IPS DF 6.9 (cell line): ENCODE results near the gene SPRED2.

Experiments used
- DNase-seq: peaks from one replicate; pipeline ENCODE4 v3.0.0-alpha.2; 2013; ENCODE audit warnings: low read depth, low spot score
- H3K27ac ChIP-seq: one replicate; pipeline ENCODE4 v1.5.1; 2013; ENCODE audit warnings: low read length, control low read depth
- H3K27me3 ChIP-seq: 2 replicates; pipeline ENCODE4 v1.6.1; 2013; ENCODE audit warnings: mild to moderate bottlenecking, low read length; ENCODE audit not compliant: control insufficient read depth, insufficient read depth
- H3K36me3 ChIP-seq: 2 replicates; pipeline ENCODE4 v1.6.1; 2013; ENCODE audit warnings: low read length; ENCODE audit not compliant: control insufficient read depth, insufficient read depth
- H3K4me1 ChIP-seq: 2 replicates; pipeline ENCODE4 v1.6.1; 2013; ENCODE audit warnings: low read length; ENCODE audit not compliant: control insufficient read depth, insufficient read depth
- H3K4me3 ChIP-seq: 2 replicates; pipeline ENCODE4 v1.5.1; 2013; ENCODE audit warnings: mild to moderate bottlenecking, low read length
- H3K9me3 ChIP-seq: 2 replicates; pipeline ENCODE4 v1.6.1; 2013; ENCODE audit warnings: low read length, inconsistent platforms; ENCODE audit not compliant: control insufficient read depth, insufficient read depth
- WGBS: extraction: QIAGEN DNeasy Blood & Tissue Kit; methylation state at CpG from one replicate; pipeline ENCODE4 v1.1.7; 2013; ENCODE audit warnings: mixed read lengths, missing lambda C conversion rate; ENCODE audit not compliant: insufficient read length, insufficient coverage; 5-methylcytosine and 5-hydroxymethylcytosine counted together

Gene SPRED2, protein sequence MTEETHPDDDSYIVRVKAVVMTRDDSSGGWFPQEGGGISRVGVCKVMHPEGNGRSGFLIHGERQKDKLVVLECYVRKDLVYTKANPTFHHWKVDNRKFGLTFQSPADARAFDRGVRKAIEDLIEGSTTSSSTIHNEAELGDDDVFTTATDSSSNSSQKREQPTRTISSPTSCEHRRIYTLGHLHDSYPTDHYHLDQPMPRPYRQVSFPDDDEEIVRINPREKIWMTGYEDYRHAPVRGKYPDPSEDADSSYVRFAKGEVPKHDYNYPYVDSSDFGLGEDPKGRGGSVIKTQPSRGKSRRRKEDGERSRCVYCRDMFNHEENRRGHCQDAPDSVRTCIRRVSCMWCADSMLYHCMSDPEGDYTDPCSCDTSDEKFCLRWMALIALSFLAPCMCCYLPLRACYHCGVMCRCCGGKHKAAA

DNA sequence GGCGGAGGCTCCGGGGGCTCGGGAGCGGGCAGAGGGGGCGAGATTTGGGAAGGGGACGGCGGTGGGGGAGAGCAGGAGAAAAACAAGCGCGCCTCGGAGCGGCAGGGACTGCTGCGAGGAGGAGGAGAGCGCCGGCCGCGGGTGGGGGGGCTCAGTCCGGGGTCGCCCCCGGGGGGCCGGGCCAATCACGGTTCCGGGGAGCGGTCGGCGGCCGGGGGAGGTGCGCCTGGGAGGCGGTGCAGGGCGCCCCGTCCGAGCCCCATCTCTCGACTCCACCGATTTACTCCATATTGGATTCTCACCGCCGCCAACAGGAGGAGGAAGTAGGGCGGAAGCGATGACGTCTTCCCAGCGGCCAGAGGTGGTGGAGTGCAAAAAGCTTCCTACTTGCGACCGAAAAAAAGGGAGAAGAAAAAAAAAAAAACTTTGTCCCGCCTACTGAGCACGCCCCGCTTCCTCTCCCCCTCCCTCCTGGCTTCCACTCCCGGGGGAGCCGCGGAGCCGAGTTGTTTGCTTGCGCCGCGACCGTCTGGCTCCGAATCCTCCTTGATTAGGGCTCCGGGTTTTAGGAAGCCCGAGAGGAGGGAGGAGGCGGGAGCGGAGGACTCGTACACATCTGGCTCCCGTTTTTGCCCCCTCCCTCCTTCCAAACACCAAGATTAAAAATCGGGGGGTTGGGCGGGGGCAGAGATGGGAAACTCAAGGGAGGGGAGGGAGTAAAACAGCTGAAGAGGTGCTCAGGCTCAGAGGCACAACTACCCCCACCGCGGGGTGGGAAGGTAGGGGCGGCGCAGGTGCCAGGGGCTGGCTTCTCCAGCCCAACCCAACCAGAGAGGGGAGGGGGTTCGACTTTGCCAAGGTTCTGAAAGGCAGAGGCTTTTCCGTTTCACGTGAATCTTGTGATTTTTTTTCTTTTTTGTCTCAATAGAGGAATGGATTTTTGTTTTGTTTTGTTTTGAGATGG, at the start of gene SPRED2:
SPRED2 (minus strand) TSS at position 373 of the 964 bp plus-strand sequence. CDS start 612 bp downstream, outside the sequence.
- peaks cover 4% of the 10 kb centered on the region; the same call in 1 of the 2 replicates for H3K4me1 ChIP-seq
- peaks cover 12% of the 10 kb centered on the region; the same call in 1 of the 2 replicates for H3K27me3 ChIP-seq
- DNase-seq = peak; percentile 76
- WGBS = no CpG with 5 or more reads among the region's 68 CpGs
- H3K27ac ChIP-seq = no peak within 1 kb of the TSS
- peak within 1 kb of the TSS; percentile 88 for H3K4me3 ChIP-seq
- H3K36me3 ChIP-seq = no peaks in the 10 kb centered on the region
- no peaks in the 10 kb centered on the region for H3K9me3 ChIP-seq

DNA sequence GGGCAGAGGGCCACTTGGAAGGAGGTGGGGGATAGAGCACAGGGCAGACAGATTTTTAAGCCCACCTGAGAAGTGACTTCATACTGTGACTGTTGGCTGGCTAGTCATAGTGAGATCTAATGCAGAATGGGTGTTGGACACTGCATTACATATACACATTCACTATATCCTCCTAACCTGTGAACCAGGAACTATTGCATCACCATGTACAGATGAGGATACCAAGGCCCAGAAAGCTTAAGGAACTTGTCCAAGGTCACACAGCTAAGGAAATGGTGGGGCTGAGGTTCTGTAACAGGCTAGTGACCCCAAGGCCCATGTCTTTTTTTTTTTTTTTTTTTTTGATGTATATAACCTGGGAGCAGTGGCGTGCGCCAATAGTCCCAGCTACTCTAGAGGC, 49.6 kb upstream of the SPRED2 start:
- Histone ChIP-seq H3K27me3 (no peaks in the 10 kb centered on the region), H3K4me3 (no peak overlapping the region), H3K27ac (no peak overlapping the region), H3K9me3 (no peaks in the 10 kb centered on the region), H3K4me1 (no peaks in the 10 kb centered on the region), H3K36me3 (no peaks in the 10 kb centered on the region)
- no peak for DNase-seq
- no CpG with 5 or more reads among the region's 2 CpGs for WGBS

DNA sequence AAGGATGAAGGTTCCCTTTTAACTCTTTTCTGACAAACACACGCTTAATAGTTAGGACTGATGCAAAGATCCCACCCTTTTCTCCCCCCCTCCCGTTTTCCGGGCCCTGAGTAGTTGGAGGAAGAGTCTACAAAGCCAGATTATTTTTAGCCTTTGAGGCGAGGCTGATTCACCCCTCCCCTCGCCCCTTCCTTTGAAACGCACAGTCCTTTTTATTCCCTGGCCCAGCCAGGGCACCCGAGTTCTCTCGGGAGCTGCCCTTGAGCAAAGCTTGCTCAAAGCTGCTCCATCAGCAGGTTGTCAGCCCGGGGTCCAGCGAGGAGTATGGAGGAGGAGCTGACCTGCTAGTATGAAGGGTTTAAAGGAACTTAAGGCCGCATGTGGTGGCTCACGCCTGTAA, 47.1 kb upstream of the SPRED2 start:
- Histone ChIP-seq H3K9me3 (no peaks in the 10 kb centered on the region), H3K4me1 (no peaks in the 10 kb centered on the region), H3K27ac (no peak overlapping the region), H3K36me3 (no peaks in the 10 kb centered on the region), H3K27me3 (no peaks in the 10 kb centered on the region), H3K4me3 (no peak overlapping the region)
- no CpG with 5 or more reads among the region's 12 CpGs for WGBS
- DNase-seq = no peak

DNA sequence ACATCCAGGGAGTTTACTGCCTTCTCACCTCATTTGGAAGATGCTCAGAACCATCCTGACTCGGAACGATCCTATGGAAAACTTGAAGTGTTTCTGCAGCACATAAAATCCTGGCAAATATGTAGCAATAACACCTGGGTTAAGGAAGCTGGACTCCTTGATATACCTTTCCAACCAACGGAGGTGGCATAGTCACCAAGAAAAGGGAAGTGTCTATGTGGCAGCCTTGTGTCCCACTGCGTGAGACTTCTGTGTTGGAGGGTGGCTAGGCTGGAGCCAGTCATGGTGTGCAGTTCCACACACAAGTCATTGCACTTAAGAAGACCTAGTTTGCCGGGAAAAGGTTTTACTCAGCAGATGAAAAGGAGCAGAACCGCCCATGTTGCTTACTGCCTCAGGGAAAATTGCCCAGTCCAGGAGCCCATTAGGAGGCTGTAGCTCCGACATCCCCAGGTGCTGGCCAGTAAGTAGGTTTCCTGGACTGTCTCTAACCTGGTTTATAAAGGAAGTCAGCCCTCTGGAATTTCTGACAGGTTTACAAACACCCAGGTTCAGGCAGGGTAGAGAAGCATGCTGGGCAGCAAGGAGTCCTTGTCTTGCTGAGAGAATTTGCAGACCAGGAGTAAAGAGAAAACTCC, 46.2 kb upstream of the SPRED2 start:
- Histone ChIP-seq H3K36me3 (no peaks in the 10 kb centered on the region), H3K4me1 (no peaks in the 10 kb centered on the region), H3K9me3 (no peaks in the 10 kb centered on the region), H3K27ac (no peak overlapping the region), H3K4me3 (no peak overlapping the region), H3K27me3 (no peaks in the 10 kb centered on the region)
- no CpG with 5 or more reads among the region's 7 CpGs for WGBS
- no peak for DNase-seq

DNA sequence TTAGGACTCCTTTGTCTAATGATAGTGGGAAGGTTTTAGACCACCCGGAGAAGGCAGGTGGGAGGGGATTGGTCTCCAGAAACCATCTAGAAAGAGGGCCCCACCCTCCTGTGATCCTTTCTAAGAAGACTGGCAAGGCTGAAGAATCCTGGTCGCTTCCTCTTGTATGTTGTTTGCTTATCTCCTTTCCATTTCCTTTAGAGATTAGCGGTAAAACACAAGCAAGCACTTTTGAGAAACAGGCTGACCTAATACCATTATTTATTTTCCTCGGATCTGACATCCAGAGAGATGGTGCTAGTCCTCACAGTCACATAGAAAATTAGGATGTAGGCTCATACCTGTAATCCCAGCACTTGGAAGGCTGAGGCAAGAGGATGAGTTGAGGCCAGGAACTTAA, 45.2 kb upstream of the SPRED2 start:
- WGBS = no CpG with 5 or more reads among the region's 4 CpGs
- Histone ChIP-seq H3K9me3 (no peaks in the 10 kb centered on the region), H3K27me3 (no peaks in the 10 kb centered on the region), H3K27ac (no peak overlapping the region), H3K36me3 (no peaks in the 10 kb centered on the region), H3K4me1 (no peaks in the 10 kb centered on the region), H3K4me3 (no peak overlapping the region)
- no peak for DNase-seq

DNA sequence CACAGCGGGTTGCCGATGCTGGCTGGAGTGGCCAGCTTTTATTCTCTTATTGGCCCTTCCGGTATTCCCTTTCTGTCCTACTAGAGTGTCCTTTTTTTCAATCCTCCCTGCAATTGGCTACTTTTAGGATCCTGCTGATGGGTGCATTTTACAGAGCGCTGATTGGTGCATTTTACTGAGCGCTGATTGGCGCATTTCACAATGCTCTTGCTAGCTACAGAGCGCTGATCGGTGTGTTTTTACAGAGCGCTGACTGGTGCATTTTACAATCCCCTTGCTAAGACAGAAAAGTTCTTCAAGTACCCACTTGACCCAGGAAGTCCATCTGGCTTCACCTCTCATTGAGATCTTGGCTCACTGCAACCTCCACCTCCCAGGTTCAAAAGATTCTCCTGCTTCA, 44.4 kb upstream of the SPRED2 start:
- no peak for DNase-seq
- H3K36me3 ChIP-seq = no peaks in the 10 kb centered on the region
- no peak overlapping the region for H3K27ac ChIP-seq
- H3K9me3 ChIP-seq = no peaks in the 10 kb centered on the region
- WGBS = no CpG with 5 or more reads among the region's 9 CpGs
- no peak overlapping the region for H3K4me3 ChIP-seq
- H3K4me1 ChIP-seq = no peaks in the 10 kb centered on the region
- H3K27me3 ChIP-seq = no peaks in the 10 kb centered on the region

DNA sequence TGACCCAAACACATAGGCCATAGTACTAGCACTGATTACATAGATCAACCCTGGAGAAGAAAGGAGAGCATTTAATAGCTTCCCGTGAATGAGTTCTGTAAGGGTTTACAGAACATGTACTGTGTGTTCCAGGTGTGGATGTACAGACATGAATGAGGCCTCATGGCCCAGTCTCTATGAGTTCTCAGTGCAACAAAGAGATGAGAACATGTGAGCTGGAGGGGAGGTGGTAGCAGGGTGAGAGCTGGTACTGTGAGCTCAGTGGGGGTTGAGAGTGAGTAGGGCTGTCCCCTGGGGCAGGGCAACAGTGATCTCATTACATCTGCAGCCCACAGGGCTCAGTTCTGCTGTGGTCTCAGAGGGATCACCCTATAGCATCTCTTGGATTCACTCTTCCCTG, 42.6 kb upstream of the SPRED2 start:
- Histone ChIP-seq H3K4me3 (no peak overlapping the region), H3K27me3 (no peaks in the 10 kb centered on the region), H3K27ac (no peak overlapping the region), H3K4me1 (no peaks in the 10 kb centered on the region), H3K36me3 (no peaks in the 10 kb centered on the region), H3K9me3 (no peaks in the 10 kb centered on the region)
- WGBS = no CpG with 5 or more reads among the region's 1 CpG
- DNase-seq = no peak

DNA sequence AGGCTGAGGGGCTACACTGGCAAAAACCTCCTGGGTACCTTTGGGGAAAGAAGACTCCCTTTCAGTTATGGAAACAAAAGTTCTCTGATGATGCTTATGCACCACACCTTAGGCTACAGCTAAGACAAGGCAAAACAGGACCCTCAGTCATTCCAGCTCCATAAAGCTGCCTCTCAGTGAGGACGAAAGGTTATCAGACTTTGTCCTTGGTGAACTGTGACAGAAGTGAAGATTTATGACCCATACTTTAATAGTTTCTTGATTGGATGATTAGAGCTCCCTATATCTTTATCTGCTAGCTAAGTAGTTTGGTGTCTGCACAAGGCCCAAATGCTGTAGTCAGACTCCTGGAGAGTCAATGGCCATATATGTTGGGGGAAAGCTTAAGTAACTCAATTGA, 40.6 kb upstream of the SPRED2 start:
- Histone ChIP-seq H3K27ac (no peak overlapping the region), H3K36me3 (no peaks in the 10 kb centered on the region), H3K9me3 (no peaks in the 10 kb centered on the region), H3K4me1 (no peaks in the 10 kb centered on the region), H3K27me3 (no peaks in the 10 kb centered on the region), H3K4me3 (no peak overlapping the region)
- no CpG with 5 or more reads among the region's 1 CpG for WGBS
- DNase-seq = no peak

DNA sequence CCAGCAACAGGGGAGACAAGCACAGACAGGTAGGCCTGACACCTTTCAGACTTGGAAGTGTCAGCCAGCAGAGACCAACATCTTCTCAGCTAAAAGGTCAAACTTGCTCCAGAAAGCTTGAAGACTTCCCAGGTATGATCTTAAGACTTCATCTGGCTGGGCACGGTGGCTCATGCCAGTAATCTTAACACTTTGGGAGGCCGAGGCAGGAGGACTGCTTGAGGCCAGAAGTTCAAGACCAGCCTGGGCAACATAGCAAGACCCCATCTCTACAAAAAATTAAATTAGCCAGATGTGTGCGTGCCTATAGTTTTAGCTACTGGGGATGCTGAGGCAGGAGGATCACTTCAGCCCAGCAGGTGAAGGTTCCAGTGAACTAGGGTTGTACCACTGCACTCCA, 39.0 kb upstream of the SPRED2 start:
- Histone ChIP-seq H3K4me1 (no peaks in the 10 kb centered on the region), H3K27me3 (no peaks in the 10 kb centered on the region), H3K4me3 (no peak overlapping the region), H3K9me3 (no peaks in the 10 kb centered on the region), H3K36me3 (no peaks in the 10 kb centered on the region), H3K27ac (no peak overlapping the region)
- no peak for DNase-seq
- WGBS = no CpG with 5 or more reads among the region's 3 CpGs

DNA sequence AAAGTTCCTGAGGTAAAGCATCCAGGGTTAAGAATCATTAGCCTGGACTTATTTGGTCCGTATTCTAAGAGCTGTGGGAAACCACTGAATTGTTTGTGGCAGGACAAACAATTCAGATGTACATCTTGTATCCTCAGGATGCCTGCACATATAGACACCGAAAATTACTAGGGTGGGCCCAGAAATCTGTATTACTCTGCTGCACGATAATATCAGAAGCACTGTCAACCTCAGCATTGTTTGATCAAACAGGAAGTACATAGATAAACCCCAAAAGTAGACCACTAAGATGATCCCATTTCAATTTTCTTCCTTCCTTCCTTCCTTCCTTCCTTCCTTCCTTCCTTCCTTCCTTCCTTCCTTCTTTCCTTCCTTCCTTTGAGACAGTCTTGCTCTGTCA, 34.2 kb upstream of the SPRED2 start:
- WGBS = no CpG with 5 or more reads among the region's 3 CpGs
- Histone ChIP-seq H3K36me3 (no peaks in the 10 kb centered on the region), H3K4me3 (no peak overlapping the region), H3K4me1 (no peaks in the 10 kb centered on the region), H3K27me3 (no peaks in the 10 kb centered on the region), H3K27ac (no peak overlapping the region), H3K9me3 (no peaks in the 10 kb centered on the region)
- no peak for DNase-seq
